ENCODE results near the gene PARP14. TPM values are rescaled to one million over a fixed set of nuclear protein-coding genes. Genes with fewer than 3 reads are reported as not detected.

PARP14 gene
- total RNA-seq, 1 experiment from 2014 or later = 60.5 TPM

DNA sequence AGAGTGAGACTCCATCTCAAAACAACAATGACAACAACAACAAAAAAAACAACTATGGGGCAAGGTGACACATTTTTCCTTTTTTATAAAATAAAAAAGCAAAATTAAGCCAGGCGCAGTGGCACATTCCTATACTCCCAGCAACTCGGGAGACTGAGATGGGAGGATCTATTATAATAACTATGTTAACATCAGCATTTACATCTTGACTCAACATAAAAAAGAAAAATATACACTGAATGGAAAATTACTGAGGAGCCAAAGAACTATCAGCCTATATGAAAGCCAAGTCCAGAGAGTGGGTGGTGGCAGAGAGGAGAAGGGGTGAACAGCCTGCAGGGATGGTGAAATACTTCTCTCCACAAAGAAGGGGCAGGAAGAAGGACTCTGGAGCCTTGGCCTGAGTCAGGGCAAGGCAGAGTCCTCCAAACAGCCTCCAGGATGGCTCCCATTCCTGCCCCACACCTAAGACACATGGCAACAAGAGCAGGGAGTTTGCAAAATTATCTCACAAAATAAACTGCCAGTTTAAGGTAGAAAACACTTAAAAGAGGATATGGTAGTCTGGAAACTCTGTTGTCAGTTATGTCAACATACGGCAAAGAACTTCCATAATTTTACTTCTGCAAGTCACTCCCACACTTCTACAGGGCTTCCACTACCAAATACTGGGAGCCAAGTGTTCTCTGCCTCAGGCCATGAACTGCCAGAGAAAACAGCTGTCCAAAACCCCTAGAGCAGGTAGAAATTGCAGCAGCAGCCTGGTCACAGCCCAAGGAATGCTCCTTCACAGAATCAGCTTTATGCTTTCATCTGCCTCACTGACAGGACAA is 87.1 kb downstream of the PARP14 start:
- no peak for DNase-seq (ENCODE audit: low spot score)

DNA sequence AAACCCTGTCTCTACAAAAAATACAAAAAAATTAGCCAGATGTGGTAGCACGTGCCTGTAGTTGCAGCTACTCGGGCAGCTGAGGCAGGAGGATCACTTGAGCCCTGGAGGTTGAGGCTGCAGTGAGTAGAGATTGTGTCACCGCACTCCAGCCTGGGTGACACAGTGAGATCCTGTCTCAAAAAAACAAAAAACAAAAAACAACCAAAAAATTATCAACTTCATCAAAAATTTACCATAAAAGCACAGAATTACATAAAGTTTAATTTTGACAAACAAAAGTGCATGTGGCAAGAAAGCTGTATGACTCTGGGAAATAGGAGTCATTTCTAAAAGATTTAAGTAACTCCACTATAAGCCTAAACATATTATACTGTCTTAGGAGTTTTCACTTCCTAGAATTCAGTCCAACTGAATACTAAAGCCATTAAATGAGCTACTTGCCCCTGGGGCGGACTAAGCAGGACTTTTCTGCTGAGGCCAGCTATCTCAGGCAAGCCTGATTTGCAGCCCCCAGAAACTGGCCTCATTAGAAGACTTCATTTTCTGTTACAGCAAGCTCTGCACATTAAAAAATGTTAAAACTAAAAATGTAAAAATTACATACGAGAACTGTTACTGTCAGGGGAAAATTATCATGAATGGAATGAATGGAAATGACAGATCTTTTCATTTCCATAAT is 90.0 kb downstream of the PARP14 start:
- DNase-seq (ENCODE audit: low spot score) = no peak

DNA sequence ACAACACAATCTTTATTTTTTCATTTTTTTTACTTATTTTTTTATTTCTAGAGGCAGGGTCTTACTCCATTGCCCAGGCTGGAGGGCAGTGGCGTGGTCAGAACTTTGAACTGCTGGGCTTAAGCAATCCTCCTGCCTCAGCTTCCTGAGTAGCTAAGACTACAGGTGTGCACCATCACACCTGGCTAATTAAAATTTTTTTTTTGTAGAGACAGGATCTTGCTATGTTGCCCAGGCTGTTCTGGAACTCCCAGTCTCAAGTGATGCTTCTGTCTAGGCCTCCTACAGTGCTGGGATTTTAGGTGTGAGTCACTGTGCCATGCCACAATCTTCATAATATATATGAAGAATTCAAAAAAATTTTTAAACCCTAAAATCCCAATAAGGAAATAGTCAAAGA is 92.2 kb downstream of the PARP14 start:
- DNase-seq (ENCODE audit: low spot score) = no peak

DNA sequence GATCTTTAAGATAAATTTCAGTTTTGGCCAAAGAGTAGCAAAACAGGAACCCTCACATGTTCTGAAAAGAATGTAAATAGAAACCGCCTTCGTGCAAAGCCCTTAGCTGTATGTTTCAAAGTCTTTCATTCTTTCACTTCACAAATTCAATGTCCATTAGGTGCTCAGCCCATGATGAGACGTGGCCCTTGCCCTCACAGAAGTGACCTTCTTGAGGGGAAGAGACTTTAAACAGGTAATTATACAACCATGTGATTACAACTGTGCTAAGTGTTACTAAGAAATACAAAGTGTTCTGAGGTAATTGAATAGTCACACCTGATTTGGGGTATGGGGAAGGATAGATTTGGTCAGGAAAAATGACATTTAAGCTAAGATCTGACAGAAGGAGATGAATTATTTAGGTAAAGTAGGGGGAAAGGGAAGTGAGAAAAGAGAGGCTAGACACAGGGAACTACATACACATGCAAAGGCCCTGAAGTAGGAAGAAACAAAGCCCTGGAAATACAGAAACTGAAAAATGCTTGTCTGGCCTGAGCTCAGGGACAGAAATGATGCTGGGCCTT is 93.4 kb downstream of the PARP14 start:
- no peak for DNase-seq (ENCODE audit: low spot score)

DNA sequence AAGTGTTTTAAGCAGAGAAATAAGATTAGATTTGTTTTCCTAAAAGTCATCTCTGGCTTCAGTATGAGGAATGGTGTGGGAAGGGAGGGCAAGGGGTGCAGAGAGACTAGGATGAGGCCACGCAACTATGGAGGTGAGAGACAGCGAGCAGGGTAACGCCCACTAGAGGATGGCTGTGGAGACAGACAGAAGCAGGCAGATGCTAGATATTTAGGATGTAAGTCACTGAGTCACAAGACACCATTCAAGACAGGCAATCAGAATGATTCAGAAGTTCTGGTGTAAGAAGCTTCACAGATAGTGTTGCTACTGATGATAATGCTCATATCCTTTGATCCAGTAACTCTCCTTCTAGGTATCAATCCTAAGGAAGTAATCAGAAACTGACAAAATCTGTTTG is 93.9 kb downstream of the PARP14 start:
- DNase-seq (ENCODE audit: low spot score) = no peak

DNA sequence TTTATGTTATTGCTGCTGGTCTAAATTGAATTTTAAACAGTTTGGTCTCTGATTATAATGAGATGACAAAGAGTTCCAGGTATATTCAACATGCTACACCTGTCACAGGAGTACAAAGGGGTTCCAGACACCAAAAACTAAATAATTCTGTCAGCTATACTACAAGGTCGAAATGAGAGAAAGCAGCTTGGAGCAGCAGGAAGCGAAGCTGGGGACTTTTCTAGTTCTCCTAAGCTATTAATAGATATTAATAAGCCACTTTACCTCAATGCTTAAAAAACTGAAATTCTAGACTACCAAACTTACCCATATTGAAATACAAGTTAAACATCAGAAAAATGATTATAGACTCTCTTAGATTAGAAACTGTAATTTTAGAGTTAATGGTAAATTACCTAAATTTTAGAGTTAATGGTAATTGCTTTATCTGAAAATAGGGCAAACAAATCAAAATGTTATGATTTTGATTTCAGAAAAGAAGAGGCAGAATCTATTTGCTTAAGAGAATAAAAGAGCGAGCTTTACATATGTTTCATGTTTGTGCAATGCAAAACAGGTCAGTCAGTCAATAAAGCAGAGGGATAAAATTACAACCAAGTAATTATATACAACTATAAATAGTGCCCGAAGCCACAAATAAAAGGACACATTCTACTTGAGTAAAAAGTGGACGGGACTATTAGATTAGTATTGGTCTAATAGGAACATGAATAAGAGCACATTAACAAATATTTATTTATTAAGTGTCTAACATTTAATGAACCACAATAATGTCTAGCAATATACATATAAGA is 96.2 kb downstream of the PARP14 start:
- no peak for DNase-seq (ENCODE audit: low spot score)

DNA sequence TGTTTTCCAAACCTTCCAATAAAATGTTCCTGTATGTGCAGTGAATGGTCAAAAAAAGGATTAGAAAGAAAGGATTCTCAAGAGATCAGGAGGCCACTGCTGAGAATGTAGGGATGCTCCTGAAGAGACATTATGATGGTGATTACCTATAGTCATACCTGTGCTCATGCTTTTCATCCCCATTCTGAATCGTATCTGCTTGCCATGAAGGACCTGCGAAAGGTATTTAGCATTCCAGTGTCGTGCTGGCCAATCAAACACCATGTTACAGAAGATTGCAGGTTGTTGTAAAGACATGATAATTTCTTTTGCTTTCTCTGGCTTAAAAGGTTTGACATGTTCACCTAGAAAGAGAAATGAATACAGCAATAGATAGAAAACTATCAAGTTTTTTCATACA is 96.9 kb downstream of the PARP14 start:
- DNase-seq (ENCODE audit: low spot score) = no peak

Other genes starting within 250 kb of the PARP14 start
- gene KPNA1, start 165.9 kb upstream of the PARP14 start, total RNA-seq (2014; rRNA removed; shearing (Covaris generic)) = 43.5 and 67.2 TPM in 2 replicates
- gene PARP9, start 116.5 kb upstream of the PARP14 start, total RNA-seq (2014; rRNA removed; shearing (Covaris generic)) = 57.9 and 67.5 TPM in 2 replicates
- gene DTX3L, start 116.5 kb upstream of the PARP14 start, total RNA-seq (2014; rRNA removed; shearing (Covaris generic)) = 45.9 and 53.2 TPM in 2 replicates
- not detected in 2 replicates for gene PARP15, start 103.2 kb upstream of the PARP14 start, total RNA-seq (2014; rRNA removed; shearing (Covaris generic))
- gene HSPBAP1, start 113.0 kb downstream of the PARP14 start, total RNA-seq (2014; rRNA removed; shearing (Covaris generic)) = 7.0 and 8.6 TPM in 2 replicates
- 25.1 and 30.6 TPM in 2 replicates for gene SLC49A4, start 114.2 kb downstream of the PARP14 start, total RNA-seq (2014; rRNA removed; shearing (Covaris generic))